GM21528 (cell line): ENCODE measurements around the gene DDX52.

ENCODE experiments used
- ATAC-seq: cut with Tn5 transposase; IDR thresholded peaks from one replicate; pipeline ENCODE4 v1.9.1; 2021; ENCODE audit warnings: mild to moderate bottlenecking, moderate library complexity; ENCODE audit not compliant: unreplicated experiment, low FRiP score

DDX52 gene

DNA sequence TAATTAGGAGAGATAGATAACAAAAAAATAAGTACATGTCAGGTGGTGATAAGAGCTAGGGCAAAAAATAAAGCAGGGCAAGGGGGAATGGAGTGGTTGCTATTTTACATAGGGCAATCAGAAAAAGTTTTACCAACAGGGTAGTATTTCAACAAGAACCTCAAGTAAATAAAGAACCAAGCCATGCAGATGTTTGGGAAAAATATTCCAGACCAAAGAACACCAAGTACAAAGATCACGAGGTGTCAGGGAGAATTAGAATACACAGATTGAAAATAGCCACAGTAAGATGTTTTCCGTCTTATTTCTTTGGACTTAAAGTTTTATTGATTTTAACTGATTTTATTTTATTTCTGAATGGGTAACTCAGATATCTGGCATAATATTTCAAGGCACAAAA lies 45.1 kb downstream of the DDX52 start:
- no peak for ATAC-seq

DNA sequence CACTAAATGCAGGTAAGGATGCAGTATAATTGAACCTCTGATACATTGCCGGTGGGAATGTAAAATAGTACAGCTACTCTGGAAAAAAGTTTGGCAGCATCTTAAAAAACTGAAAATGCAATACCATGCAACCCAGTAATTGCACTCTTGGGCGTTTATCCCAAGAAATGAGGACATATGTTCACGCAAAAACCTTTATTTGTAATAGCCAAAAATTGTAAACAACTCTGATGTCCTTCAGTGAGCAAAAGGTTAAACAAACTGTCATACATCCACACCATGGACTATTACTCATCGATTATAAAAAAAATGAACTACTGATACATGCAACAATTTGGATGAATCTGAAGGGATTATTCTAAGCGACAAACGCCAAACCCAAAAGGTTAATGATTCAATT lies 51.0 kb downstream of the DDX52 start:
- ATAC-seq: no peak

DNA sequence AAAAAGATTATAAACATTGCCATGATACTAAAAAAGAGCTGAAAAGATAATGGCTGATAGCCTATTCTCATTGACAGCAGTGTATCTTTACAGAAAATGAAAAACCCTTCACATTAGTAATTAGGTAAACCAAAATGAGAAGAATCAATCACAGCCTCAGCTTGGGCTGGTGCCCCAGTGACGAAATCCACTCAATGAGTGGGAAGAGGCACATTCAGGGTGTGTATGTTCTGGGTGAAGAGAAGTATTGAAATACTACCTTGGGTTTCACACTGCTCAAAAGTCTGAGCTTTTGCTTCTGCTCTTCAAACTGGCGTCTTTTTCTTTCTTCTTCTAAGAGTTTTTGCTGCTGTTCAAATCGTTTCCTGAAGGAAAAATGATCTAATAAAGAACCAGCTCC lies 58.2 kb downstream of the DDX52 start:
- no peak for ATAC-seq

DNA sequence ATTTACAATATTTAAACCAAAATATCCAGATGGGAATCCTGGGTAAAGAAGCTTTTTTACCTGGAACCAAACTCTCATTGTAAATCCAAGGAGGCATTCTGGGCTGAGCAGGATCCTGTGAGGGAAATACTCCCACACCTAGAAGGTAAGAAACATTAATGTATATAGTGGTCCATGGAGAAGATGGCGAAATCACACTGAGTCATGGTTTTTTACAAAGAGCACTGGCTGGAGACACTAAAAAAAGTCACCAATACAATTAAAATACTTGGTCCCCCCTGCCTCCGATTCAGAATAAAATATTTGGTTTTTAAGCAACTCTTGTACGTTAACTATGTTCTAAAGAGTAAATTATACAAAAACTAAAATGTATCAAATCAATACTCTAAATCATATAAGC lies 67.0 kb downstream of the DDX52 start:
- ATAC-seq: no peak

DNA sequence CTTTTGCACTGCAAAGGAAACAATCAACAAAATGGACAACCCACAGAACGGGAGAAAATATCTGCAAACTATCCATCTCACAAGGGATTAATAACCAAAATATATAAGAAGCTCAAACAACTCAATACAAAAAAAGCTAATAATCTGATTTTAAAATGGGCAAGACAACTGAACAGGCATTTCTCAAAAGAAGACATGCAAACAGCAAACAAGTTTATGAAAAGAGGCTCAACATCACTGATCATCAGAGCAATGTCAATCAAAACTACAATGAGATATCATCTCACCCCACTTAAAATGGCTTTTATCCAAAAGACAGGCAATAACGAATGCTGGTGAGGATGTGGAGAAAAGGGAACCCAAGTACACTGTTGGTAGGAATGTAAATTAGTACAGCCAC lies 68.8 kb downstream of the DDX52 start:
- ATAC-seq: no peak

DNA sequence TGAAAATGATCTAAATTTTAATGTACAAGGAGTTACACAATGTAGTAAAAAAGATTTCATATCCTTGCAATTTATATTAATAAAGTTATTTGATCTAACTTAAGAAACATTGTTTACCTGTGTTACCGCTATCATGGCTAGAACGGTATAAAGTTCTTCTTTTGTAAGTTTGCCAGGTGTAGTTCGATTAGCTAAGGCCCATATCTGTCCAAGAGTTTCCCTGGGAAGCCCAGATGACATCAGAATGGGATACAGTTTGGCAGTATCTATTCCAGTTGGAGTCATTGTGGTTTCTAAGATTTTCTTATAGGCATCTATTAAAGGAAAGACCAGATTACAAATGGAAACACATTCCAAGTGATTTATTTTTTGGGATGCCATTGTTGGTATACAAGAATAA lies 71.6 kb downstream of the DDX52 start:
- ATAC-seq: no peak

DNA sequence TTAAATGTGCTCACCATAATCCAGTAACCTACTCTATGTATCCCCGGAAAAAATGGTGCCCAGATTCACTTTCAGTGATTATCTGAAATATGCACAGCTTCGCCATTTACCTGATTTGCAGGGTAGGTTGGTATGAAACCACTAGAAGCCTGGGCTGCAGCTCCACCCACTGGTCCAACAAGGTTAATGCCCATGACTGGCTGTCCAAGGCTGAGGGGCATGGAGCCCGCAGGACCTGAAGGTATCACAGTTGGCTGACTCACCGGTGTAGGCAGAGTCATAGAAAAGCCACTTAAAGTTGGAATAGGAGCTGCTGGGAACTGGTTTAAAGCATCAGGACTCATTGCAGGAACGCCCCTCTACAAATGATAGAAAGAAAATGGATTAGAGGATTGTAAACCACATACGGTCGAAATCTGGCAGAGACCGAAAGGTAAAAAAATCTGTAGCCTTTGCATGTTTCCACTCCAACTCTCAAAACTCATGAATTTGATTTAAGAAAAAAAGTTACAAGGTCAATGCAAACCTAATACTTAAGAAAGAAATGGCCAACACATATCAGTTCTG lies 72.6 kb downstream of the DDX52 start:
- ATAC-seq: no peak

DNA sequence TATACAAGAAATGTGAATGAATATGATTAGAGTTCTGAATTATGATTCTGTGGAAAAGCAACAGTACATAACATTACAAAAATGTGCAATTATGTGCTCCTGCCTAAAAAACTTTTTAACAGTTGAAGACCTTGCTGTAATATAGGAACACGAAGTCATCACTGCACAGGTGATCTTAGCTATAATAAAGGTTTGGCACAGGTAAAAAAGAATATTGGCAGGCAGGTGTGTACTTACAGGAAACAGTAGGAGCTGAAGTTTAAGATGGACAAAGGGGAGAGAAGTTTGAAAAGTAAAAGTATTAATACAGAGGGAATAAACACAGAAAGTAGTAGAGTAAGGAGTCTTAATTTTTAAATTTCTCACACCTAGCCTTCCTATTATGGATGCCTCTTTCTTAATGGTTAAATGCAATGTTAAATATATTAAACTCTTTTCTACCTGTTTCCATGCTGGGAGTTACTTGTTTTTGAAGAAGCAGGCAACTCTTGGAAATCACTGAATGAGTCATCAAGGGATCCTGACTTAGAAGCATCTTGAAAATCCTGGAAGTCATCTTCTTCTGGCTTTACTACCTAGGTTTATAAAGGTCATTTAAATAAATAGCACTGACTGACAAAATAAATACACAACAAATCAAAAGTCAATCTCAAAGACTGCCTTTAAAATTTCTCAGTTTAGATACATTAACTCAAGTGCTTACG lies 74.7 kb downstream of the DDX52 start:
- ATAC-seq: no peak

DNA sequence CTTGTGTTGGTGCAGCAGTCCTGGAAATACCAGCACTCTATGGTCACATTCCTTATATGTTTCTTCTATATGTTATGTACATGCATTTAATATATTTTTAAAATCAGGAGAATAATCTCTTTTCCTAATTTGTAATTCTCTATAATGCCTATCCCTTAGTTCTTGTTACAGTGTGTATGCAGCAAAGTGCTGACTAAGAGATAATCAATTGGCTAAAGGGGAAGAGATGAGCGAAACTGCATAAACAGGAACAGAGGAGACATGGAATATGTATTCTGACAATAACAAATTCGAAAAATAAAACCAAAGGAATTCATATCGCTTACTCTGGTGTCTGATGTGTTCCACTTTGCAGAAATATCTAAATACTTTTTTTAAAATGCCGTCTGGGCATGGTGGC lies 75.7 kb downstream of the DDX52 start:
- ATAC-seq: no peak

DNA sequence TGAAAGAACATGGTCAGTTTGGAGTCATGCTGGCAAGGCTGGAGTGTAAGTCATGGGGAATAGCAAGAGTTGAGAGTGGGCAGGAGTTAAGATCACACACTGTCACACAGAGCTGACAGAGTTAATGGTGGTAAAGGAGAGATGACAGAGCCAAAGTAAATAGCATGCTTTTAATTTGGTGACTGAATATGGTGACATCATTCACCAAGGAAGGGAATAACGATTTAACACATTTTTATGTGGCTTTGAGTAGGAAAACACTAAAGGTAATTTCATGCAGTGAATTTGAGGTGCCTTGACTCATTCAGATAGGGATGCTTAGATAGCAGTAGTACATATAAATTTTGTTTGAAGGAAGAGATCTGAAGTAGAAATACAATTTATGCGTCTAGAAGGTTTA lies 76.1 kb downstream of the DDX52 start:
- no peak for ATAC-seq

DNA sequence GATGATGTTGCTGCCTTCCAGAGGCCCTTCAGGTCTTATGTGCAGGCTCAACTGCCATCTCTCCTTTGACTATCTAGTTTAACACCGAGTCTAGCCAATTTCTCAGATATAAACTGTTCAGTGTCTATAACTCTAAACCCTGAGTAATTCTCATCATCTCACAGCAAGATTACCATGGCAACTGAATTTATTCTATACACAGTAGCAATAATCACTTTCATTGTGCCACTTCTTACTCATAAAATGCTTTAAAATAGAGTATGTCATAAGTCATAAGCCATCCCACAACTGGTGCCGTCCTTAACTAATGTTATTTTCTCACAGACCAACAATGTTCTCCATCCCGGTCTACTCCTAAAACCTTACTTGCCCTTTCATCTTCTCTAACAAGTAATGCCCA lies 79.0 kb downstream of the DDX52 start:
- no peak for ATAC-seq

DNA sequence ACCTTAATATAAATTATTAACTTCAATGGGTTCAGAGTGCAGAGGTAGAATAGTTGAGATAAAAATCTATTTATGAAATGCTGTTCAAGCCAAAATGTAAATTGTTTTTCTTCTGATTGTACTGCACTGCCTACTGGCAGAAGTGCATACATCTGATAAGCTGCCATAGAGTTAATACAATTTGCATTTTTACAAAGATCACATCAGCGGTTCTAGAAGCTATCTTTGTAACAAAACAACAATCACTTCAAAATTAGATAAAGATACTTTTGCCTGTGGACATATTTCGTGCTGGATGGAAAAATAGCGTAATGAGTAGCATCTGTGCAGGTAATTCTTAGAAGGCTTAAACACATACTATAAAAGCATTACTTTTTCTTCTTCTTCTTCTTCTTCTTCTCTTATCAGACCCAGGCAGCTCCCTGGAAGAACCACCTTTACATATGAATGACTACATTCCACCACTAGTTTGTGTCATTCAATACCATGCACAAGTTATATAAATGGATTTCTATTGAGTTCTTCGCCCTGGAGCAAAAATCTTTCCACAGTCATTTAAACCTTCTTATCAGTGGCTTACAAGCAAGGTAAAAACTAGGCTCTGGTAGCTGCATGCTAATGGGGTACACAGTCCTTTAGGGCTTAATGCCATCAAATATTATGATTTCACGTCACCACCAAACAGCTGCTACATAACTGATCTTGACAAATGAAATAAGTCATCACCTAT lies 81.1 kb downstream of the DDX52 start:
- ATAC-seq: no peak
